B cell (primary cell): Measurements from ENCODE around the gene NANOS3. TPM values are rescaled to one million over a fixed set of nuclear protein-coding genes. Genes with fewer than 3 reads are reported as not detected.

ENCODE experiments used
- ATAC-seq: fragments of 200-7000 bp; cut with Tn5 transposase; one replicate; pipeline ENCODE4 v1.10.0; 2021; ENCODE audit warnings: low read depth, mild to moderate bottlenecking, moderate number of reproducible peaks, moderate library complexity
- CTCF ChIA-PET: fragments of 350-600 bp; sonication (Branson Sonifier 250); formaldehyde crosslinking; loops from one replicate; lab custom pipeline; 2021; ENCODE audit warnings: antibody characterized with exemption, inconsistent platforms; lab: Charles Lee
- POLR2A ChIA-PET: fragments of 350-600 bp; sonication (Branson Sonifier 250); formaldehyde crosslinking; loops from one replicate; lab custom pipeline; 2021; ENCODE audit warnings: antibody characterized with exemption; lab: Charles Lee
- DNase-seq: peaks from one replicate; pipeline ENCODE4 v3.0.0; 2013
- H2AFZ ChIP-seq: 2 replicates; pipeline ENCODE4 v1.6.1; 2012; ENCODE audit warnings: mild to moderate bottlenecking, low read depth, low read length; ENCODE audit not compliant: insufficient read depth, poor library complexity, severe bottlenecking
- H3K27ac ChIP-seq, 2 donors: 1 replicate in 1 of 2; 2 replicates in 1 of 2; pipeline ENCODE4 v1.5.1; 2012 to 2013; ENCODE audit warnings: low read length in 2 of 2, mild to moderate bottlenecking in 2 of 2, moderate library complexity in 1 of 2
- H3K27me3 ChIP-seq, 4 experiments: fragments of 200-600 bp in 1 of 4; sonication (generic) in 1 of 4; replicated peaks in 1 of 4; 1 replicate in 2 of 4; 2 replicates in 2 of 4; pipeline versions ENCODE4 v1.6.1 to v1.7.0; 2013 to 2016; ENCODE audit warnings: low read length in 3 of 4, mild to moderate bottlenecking in 2 of 4, mixed read lengths in 1 of 4, moderate library complexity in 1 of 4; ENCODE audit not compliant: insufficient read depth in 4 of 4, control insufficient read depth in 3 of 4; ENCODE audit errors: control extremely low read depth in 1 of 4
- H3K36me3 ChIP-seq, 2 experiments: replicated peaks in 1 of 2; 1 replicate in 1 of 2; 2 replicates in 1 of 2; pipeline versions ENCODE4 v1.6.1 to v1.7.1; 2013; ENCODE audit warnings: low read length in 1 of 2; ENCODE audit not compliant: insufficient read depth in 2 of 2, control insufficient read depth in 1 of 2; ENCODE audit errors: control extremely low read depth in 1 of 2, extremely low read depth in 1 of 2
- H3K4me1 ChIP-seq, 2 donors: fragments of 200-600 bp in 1 of 2; sonication (generic) in 1 of 2; 1 replicate in 1 of 2; 2 replicates in 1 of 2; pipeline versions ENCODE4 v1.5.1 to v1.6.1; 2013 to 2017; ENCODE audit warnings: low read length in 2 of 2; ENCODE audit not compliant: control insufficient read depth in 2 of 2, insufficient read depth in 2 of 2
- H3K4me2 ChIP-seq: replicated peaks from 2 replicates; pipeline ENCODE3; 2012; ENCODE audit warnings: mild to moderate bottlenecking, low read depth, low read length; ENCODE audit not compliant: poor library complexity, severe bottlenecking
- H3K4me3 ChIP-seq, 5 experiments: fragments of 200-600 bp in 1 of 5; sonication (generic) in 1 of 5; 1 replicate in 3 of 5; 2 replicates in 2 of 5; pipeline versions ENCODE4 v1.5.1 to v1.7.0; 2011 to 2016; ENCODE audit warnings: low read length in 4 of 5, mild to moderate bottlenecking in 4 of 5, low read depth in 2 of 5, control low read depth in 1 of 5, moderate library complexity in 1 of 5; ENCODE audit not compliant: insufficient read depth in 1 of 5; ENCODE audit errors: control extremely low read depth in 1 of 5, extremely low read depth in 1 of 5
- H3K79me2 ChIP-seq: fragments of 200-600 bp; sonication (generic); one replicate; pipeline ENCODE4 v1.6.0; 2016; ENCODE audit warnings: low read length; ENCODE audit not compliant: control insufficient read depth, insufficient read depth
- H3K9ac ChIP-seq: fragments of 200-600 bp; sonication (generic); 2 replicates; pipeline ENCODE4 v1.6.1; 2017; ENCODE audit warnings: mild to moderate bottlenecking, low read length, moderate library complexity
- H3K9me3 ChIP-seq, 3 donors: one replicate each; pipeline versions ENCODE4 v1.6.1 to v1.7.1; 2013; ENCODE audit warnings: low read length in 2 of 3; ENCODE audit not compliant: control insufficient read depth in 2 of 3, insufficient read depth in 1 of 3; ENCODE audit errors: control extremely low read depth in 1 of 3
- H4K20me1 ChIP-seq: 2 replicates; pipeline ENCODE4 v1.6.0; 2012; ENCODE audit warnings: mild to moderate bottlenecking, low read length; ENCODE audit not compliant: insufficient read depth, control insufficient read depth, poor library complexity, severe bottlenecking
- H3K27ac Mint-ChIP-seq: one replicate; pipeline ENCODE4 v1.8.0; 2021; ENCODE audit warnings: mixed read lengths
- H3K27me3 Mint-ChIP-seq: one replicate; pipeline ENCODE4 v1.8.0; 2021; ENCODE audit warnings: mixed read lengths
- H3K4me1 Mint-ChIP-seq: one replicate; pipeline ENCODE4 v1.8.0; 2021; ENCODE audit warnings: mixed read lengths
- H3K4me3 Mint-ChIP-seq: one replicate; pipeline ENCODE4 v1.8.0; 2021; ENCODE audit warnings: mixed read lengths
- H3K9me3 Mint-ChIP-seq: one replicate; pipeline ENCODE4 v1.8.0; 2022; ENCODE audit warnings: mixed read lengths; ENCODE audit not compliant: insufficient read depth
- EZH2 ChIP-seq: IDR thresholded peaks from 2 replicates; pipeline ENCODE4 v1.6.1; 2012; ENCODE audit warnings: borderline replicate concordance, low read depth, mild to moderate bottlenecking, moderate library complexity, low read length; ENCODE audit not compliant: insufficient read depth, poor library complexity, severe bottlenecking
- WGBS: methylation state at CpG from one replicate; pipeline ENCODE4 v1.1.5; 2013; ENCODE audit warnings: missing lambda C conversion rate; ENCODE audit not compliant: insufficient coverage; 5-methylcytosine and 5-hydroxymethylcytosine counted together
- intact Hi-C: fragments of 100-400 bp; cut with micrococcal nuclease; formaldehyde crosslinking; loops from one replicate; pipeline ENCODE4 v1.10.0; 2022
- polyA plus RNA-seq: library from polyadenylated mRNA; depleted of rRNA; stranded (reverse); fragments of >200 nt; gene quantifications from 2 replicates; pipeline ENCODE4 v1.2.3, GENCODE V29; 2012
- total RNA-seq, 2 donors: library from RNA; stranded (reverse); fragments of 120-200 nt in 1 of 2; gene quantifications; 1 replicate in 1 of 2; 2 replicates in 1 of 2; pipeline versions ENCODE4 v1.2.3 to v1.2.4, GENCODE V29; 2013 to 2022
- TF ChIP-seq, protein P1 (sequence below): fragments of 200-600 bp; IDR thresholded peaks from one replicate; pipeline ENCODE4 v1.8.0; 2022; ENCODE audit warnings: antibody characterized with exemption, mild to moderate bottlenecking

NANOS3 gene
- total and polyA plus RNA-seq, 2 donors (not counting 1 experiment from before 2014, with no cell fraction given), result 0.49 TPM; not detected in 1

DNA sequence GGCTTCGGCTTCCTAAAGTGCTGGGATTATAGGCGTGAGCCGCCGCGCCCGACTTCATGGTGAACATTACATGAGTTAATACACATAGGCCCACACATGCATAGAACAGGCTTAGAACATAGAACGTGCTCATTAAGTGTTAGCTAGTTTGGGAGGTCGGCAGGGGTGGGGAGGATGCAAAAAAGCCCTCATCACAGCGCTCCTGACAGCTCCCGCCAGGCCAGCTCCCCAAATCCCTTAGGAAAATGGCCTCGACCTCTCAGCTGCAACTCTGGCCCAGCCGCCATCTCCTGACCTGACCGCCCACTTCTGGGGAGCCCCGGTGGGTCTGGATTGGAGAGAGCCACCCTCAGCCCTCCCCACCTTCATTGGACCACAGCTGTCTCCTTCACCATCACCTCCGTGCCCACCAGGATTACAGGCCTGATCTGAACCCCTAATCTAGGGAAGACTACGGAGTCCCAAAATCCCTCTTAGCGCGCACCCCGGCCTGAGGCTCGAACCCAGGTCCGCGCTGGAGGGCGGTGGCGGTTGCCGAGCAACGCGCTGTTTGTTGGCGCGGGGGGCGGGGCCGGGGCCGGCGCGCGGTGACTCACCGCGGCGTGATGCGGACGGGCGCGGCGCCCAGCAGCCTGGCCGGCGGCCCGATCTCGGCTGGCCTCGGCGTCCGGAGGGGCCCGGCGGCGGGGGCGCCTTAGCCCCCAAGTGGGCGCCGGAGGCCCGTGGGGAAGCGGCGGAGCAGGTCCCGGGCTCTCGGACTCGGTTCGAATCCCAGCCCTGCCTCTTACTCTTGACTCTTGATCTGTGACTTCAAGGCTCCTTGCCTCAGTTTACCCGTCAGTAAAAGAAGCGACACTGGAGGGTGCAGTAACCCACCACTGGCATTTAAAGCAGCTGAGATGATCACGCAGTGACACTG lies 26.7 kb upstream of the NANOS3 start:
- TF ChIP-seq, protein P1, sequence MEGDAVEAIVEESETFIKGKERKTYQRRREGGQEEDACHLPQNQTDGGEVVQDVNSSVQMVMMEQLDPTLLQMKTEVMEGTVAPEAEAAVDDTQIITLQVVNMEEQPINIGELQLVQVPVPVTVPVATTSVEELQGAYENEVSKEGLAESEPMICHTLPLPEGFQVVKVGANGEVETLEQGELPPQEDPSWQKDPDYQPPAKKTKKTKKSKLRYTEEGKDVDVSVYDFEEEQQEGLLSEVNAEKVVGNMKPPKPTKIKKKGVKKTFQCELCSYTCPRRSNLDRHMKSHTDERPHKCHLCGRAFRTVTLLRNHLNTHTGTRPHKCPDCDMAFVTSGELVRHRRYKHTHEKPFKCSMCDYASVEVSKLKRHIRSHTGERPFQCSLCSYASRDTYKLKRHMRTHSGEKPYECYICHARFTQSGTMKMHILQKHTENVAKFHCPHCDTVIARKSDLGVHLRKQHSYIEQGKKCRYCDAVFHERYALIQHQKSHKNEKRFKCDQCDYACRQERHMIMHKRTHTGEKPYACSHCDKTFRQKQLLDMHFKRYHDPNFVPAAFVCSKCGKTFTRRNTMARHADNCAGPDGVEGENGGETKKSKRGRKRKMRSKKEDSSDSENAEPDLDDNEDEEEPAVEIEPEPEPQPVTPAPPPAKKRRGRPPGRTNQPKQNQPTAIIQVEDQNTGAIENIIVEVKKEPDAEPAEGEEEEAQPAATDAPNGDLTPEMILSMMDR, result no peak
- TF ChIP-seq EZH2, result no peak
- peak overlapping the region in 2 of 5 experiments; percentile 11 to 35 for H3K4me3 ChIP-seq
- peaks cover 0 to 22% (median 0%) of the 10 kb centered on the region in 4 experiments for H3K27me3 ChIP-seq
- H3K9ac ChIP-seq, result peak overlapping the region; percentile 48
- H3K27ac Mint-ChIP-seq, result peak overlapping the region; percentile 89
- H3K27ac ChIP-seq, result peak overlapping the region in 1 of 2 donors; percentile 41
- no peaks in the 10 kb centered on the region for H3K36me3 ChIP-seq
- peak; percentile 84 for DNase-seq
- ChIA-PET POLR2A (interaction anchor here (0.5 to 3.5 kb wide), 3 partner anchors 15 to 67 kb away, joined by 3 to 17 read pairs (median 9); no protein-coding TSS in a partner anchor), CTCF (interaction anchor here (0.5 to 4.5 kb wide), 4 partner anchors 9 to 69 kb away, joined by 3 to 22 read pairs (median 3); no protein-coding TSS in a partner anchor)
- WGBS, result 15% methylated on average over 60 of the region's 66 CpGs
- no peak for ATAC-seq
- no peaks in the 10 kb centered on the region for H3K9me3 Mint-ChIP-seq
- H4K20me1 ChIP-seq, result no peaks in the 10 kb centered on the region
- H2AFZ ChIP-seq, result peak overlapping the region; percentile 38
- no peaks in the 10 kb centered on the region for H3K79me2 ChIP-seq
- no peaks in the 10 kb centered on the region for H3K9me3 ChIP-seq
- H3K4me1 ChIP-seq, result peaks cover 35 to 38% of the 10 kb centered on the region in 2 donors
- peaks cover 39% of the 10 kb centered on the region for H3K4me1 Mint-ChIP-seq
- H3K27me3 Mint-ChIP-seq, result no peaks in the 10 kb centered on the region
- peak overlapping the region; percentile 70 for H3K4me2 ChIP-seq
- H3K4me3 Mint-ChIP-seq, result peak overlapping the region; percentile 83
- intact Hi-C loops, result loop anchor here (5.0 kb wide), 1 partner anchor 748 kb away; the partner anchor contains the start of gene LYL1
